ENCODE results near the gene TRIP10. TPM values are rescaled to one million over a fixed set of nuclear protein-coding genes. Genes with fewer than 3 reads are reported as not detected.

The TRIP10 gene
- total and polyA plus RNA-seq, 10 donors = 17.2 to 58.2 (median 34.1) TPM

DNA sequence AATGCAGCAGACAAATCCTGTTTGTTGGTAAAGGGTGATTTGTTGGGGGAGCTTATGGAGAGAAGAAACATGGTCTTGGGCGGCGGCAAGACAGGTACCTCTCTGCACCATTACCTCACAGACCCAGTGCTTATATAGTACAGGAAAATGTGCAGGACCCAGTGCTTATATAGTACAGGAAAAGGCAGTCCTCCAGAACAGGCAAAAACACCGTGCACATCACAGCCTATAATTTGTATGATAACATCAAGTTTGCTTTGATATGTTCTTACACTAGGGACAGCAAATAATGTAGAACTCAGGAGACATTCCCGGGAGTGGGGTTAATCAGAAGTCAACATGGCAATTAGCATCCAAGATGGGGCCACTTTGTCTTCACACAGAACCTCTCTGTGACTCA is 53.9 kb downstream of the TRIP10 start:
- Histone ChIP-seq H3K4me3 (no peak overlapping the region), H3K36me3 (peaks cover 0 to 79% (median 2%) of the 10 kb centered on the region in 6 donors), H3K27ac (no peak overlapping the region), H3K4me1 (peaks cover 0 to 97% (median 22%) of the 10 kb centered on the region in 6 donors), H3K9me3 (peaks cover 0 to 12% (median 10%) of the 10 kb centered on the region in 8 donors), H3K27me3 (replicated peaks in 1 of 7) (no peaks in the 10 kb centered on the region)
- intact Hi-C loops (cut with DNase I; ENCODE audit: low total_unique reads) = no loop called here
- WGBS, 5 donors = 71 to 83% (median 77%) methylated on average over 4 of the region's 4 CpGs
- no peak for DNase-seq
- no peak for TF ChIP-seq POLR2AphosphoS5 (IDR thresholded peaks at IDR 0.05)
- TF ChIP-seq CTCF (IDR thresholded peaks at IDR 0.05 in 8 of 11, conservative IDR thresholded peaks at IDR 0.05 in 3 of 11) = no peak
- TF ChIP-seq POLR2A (IDR thresholded peaks at IDR 0.05) = no peak

- peaks cover 0 to 73% (median 2%) of the 10 kb centered on the region in 6 donors for H3K36me3 ChIP-seq
- H3K27me3 ChIP-seq (replicated peaks in 1 of 7) = no peaks in the 10 kb centered on the region
- peaks cover 0 to 12% (median 10%) of the 10 kb centered on the region in 8 donors for H3K9me3 ChIP-seq
- WGBS, 5 donors = 93 to 98% (median 96%) methylated on average over 5 of the region's 5 CpGs
- no peak for DNase-seq
- H3K4me1 ChIP-seq = peaks cover 0 to 97% (median 24%) of the 10 kb centered on the region in 6 donors
- intact Hi-C loops (cut with DNase I; ENCODE audit: low total_unique reads) = no loop called here
- no peak overlapping the region for H3K27ac ChIP-seq
- TF ChIP-seq CTCF (IDR thresholded peaks at IDR 0.05 in 8 of 11, conservative IDR thresholded peaks at IDR 0.05 in 3 of 11) (no peak), POLR2AphosphoS5 (IDR thresholded peaks at IDR 0.05) (no peak), POLR2A (IDR thresholded peaks at IDR 0.05) (no peak)
- no peak overlapping the region for H3K4me3 ChIP-seq
Measured at GRCh38 chr19:6793973-6794372, 54.5 kb downstream of the TRIP10 start.

DNA sequence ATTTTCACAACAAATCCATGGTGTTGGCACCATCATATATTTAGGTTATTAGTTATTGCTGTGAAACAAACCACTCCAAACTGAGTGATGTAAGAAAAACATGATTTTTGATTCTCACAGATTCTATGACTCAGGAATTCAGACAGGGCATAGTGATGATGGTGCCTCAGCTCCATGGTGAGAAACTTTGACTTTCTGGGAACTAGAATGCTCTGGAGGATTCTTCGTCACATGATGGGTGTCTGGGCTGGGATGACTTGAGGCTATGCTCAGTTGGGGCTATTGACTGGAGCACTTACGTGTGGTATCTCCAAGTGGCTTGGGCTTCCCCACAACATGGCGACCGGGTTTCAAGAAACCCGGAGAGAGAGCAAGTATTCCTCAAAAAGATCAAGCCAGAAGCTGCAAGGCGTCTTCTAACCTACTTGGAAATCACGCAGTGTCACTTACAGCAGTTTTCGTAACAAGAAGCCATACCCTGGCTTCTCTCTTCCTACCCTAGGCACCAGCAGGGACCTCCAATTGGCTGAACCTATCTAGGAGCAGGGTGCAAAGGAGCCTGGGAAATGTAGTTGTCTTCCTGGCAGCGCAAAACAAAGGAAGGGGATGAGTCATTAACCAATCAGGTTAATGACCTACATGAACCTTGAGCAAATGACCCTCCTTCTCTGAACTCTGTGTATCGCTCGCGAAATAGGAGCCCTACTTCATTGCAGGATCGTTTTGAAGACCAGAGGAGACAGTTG is 55.4 kb downstream of the TRIP10 start:
- DNase-seq = no peak
- TF ChIP-seq CTCF (IDR thresholded peaks at IDR 0.05 in 8 of 11, conservative IDR thresholded peaks at IDR 0.05 in 3 of 11) (no peak), POLR2AphosphoS5 (IDR thresholded peaks at IDR 0.05) (no peak), POLR2A (IDR thresholded peaks at IDR 0.05) (no peak)
- H3K9me3 ChIP-seq = peaks cover 0 to 12% (median 10%) of the 10 kb centered on the region in 8 donors
- H3K36me3 ChIP-seq = peaks cover 0 to 64% (median 2%) of the 10 kb centered on the region in 6 donors
- no peaks in the 10 kb centered on the region for H3K27me3 ChIP-seq (replicated peaks in 1 of 7)
- intact Hi-C loops (cut with DNase I; ENCODE audit: low total_unique reads) = no loop called here
- 86 to 96% (median 91%) methylated on average over 13 of the region's 13 CpGs for WGBS, 5 donors
- H3K4me3 ChIP-seq = no peak overlapping the region
- H3K4me1 ChIP-seq = peaks cover 0 to 97% (median 32%) of the 10 kb centered on the region in 6 donors
- H3K27ac ChIP-seq = peak overlapping the region in 1 of 8 donors; percentile 24

GRCh38 chr19:6796278-6796677 is 56.8 kb downstream of the TRIP10 start:
- Histone ChIP-seq H3K4me1 (peaks cover 4 to 97% (median 43%) of the 10 kb centered on the region in 6 donors), H3K27me3 (replicated peaks in 1 of 7) (no peaks in the 10 kb centered on the region), H3K9me3 (peaks cover 0 to 12% (median 10%) of the 10 kb centered on the region in 8 donors), H3K36me3 (peaks cover 0 to 50% (median 2%) of the 10 kb centered on the region in 6 donors), H3K27ac (peak overlapping the region in 3 of 8 donors; percentile 15 to 25 (median 16)), H3K4me3 (no peak overlapping the region)
- 90 to 100% (median 96%) methylated on average over 4 of the region's 4 CpGs for WGBS, 5 donors
- TF ChIP-seq CTCF (IDR thresholded peaks at IDR 0.05 in 8 of 11, conservative IDR thresholded peaks at IDR 0.05 in 3 of 11) = no peak
- no peak for TF ChIP-seq POLR2AphosphoS5 (IDR thresholded peaks at IDR 0.05)
- no peak for TF ChIP-seq POLR2A (IDR thresholded peaks at IDR 0.05)
- no peak for DNase-seq
- intact Hi-C loops (cut with DNase I; ENCODE audit: low total_unique reads) = no loop called here

Data from spleen (tissue), 11 donors.